Panc1 (cell line): Measurements from ENCODE around the gene PCDHB16. TPM values are rescaled to one million over a fixed set of nuclear protein-coding genes. Genes with fewer than 3 reads are reported as not detected.
"Not testable (repeated sequence)": the region's sequence is repeated elsewhere in the genome, so short reads cannot be mapped to it uniquely, and the experiment has no call there.

ENCODE experiments used
- ATAC-seq: fragments of 200-7000 bp; cut with Tn5 transposase; 2 replicates; pipeline ENCODE4 v1.9.1; 2020; ENCODE audit warnings: mild to moderate bottlenecking, moderate library complexity
- BruUV-seq: library from RNA; stranded (reverse); fragments of 400-500 nt; replicated peaks from 2 replicates; lab custom pipeline; 2021; lab: Mats Ljungman, UMichigan
- CTCF ChIA-PET: fragments of 300-600 bp; sonication (Branson Sonifier 250); formaldehyde crosslinking; loops from one replicate; lab custom pipeline; 2022; ENCODE audit warnings: antibody characterized with exemption; lab: Charles Lee
- POLR2A ChIA-PET: fragments of 300-600 bp; sonication (Branson Sonifier 250); formaldehyde crosslinking; loops from one replicate; lab custom pipeline; 2022; ENCODE audit warnings: antibody characterized with exemption; lab: Charles Lee
- DNase-seq: peaks from one replicate; pipeline ENCODE4 v3.0.0-alpha.2; 2010; ENCODE audit warnings: low read depth, low spot score
- H3K27ac ChIP-seq: 2 replicates; pipeline ENCODE4 v1.5.1; 2011; ENCODE audit warnings: mild to moderate bottlenecking, low read length, inconsistent platforms
- H3K27me3 ChIP-seq: fragments of 200-500 bp; sonication (Bioruptor generic); 2 replicates; pipeline ENCODE4 v1.6.0; 2014; ENCODE audit warnings: low read length, inconsistent platforms; ENCODE audit not compliant: control insufficient read depth, insufficient read depth
- H3K36me3 ChIP-seq: fragments of 200-500 bp; sonication (Bioruptor generic); 2 replicates; pipeline ENCODE4 v1.5.1; 2014; ENCODE audit warnings: inconsistent platforms, mild to moderate bottlenecking, low read length, moderate library complexity; ENCODE audit not compliant: control insufficient read depth, insufficient read depth
- H3K4me1 ChIP-seq: 2 replicates; pipeline ENCODE4 v1.5.1; 2011; ENCODE audit warnings: inconsistent platforms, mild to moderate bottlenecking, low read length, moderate library complexity; ENCODE audit not compliant: control insufficient read depth, insufficient read depth
- H3K4me3 ChIP-seq, 2 experiments: 2 replicates each; pipeline ENCODE4 v1.5.1; 2011 to 2012; ENCODE audit warnings: low read depth in 2 of 2, low read length in 2 of 2, mild to moderate bottlenecking in 2 of 2, inconsistent platforms in 1 of 2, moderate library complexity in 1 of 2
- H3K9me3 ChIP-seq: fragments of 200-500 bp; sonication (Bioruptor generic); 2 replicates; pipeline ENCODE4 v1.5.1; 2014; ENCODE audit warnings: low read depth, mild to moderate bottlenecking, inconsistent platforms, low read length, moderate library complexity; ENCODE audit not compliant: control insufficient read depth, insufficient read depth
- CTCF ChIP-seq: fragments of 450-650 bp; IDR thresholded peaks from 2 replicates; pipeline ENCODE4 v1.5.1; 2017; ENCODE audit warnings: mild to moderate bottlenecking
- POLR2AphosphoS5 ChIP-seq: IDR thresholded peaks from 2 replicates; pipeline ENCODE4 v1.6.1; 2012; ENCODE audit warnings: mild to moderate bottlenecking, low read depth, low read length, moderate library complexity
- REST ChIP-seq, 2 experiments: IDR thresholded peaks; 2 replicates each; pipeline ENCODE4 v1.6.1; 2011 to 2012; ENCODE audit warnings: low read depth in 2 of 2, control low read depth in 1 of 2, low read length in 1 of 2, mild to moderate bottlenecking in 1 of 2, moderate library complexity in 1 of 2; ENCODE audit not compliant: insufficient read depth in 1 of 2
- SIN3A ChIP-seq: IDR thresholded peaks from 2 replicates; pipeline ENCODE4 v1.6.1; 2012; ENCODE audit warnings: low read depth, mild to moderate bottlenecking, low read length, moderate library complexity, borderline replicate concordance; ENCODE audit not compliant: insufficient read depth
- TCF7L2 ChIP-seq: IDR thresholded peaks from 2 replicates; pipeline ENCODE4 v1.6.1; 2011; ENCODE audit warnings: mild to moderate bottlenecking, low read depth, low read length, inconsistent platforms
- in situ Hi-C: cut with HindIII; loops from 2 replicates; pipeline ENCODE4 v1.10.0; 2016; ENCODE audit warnings: low sequenced_read_pairs, low pct_unique_long_range_greater_than_20kb
- intact Hi-C: fragments of 100-400 bp; cut with micrococcal nuclease; formaldehyde crosslinking; loops from one replicate; pipeline ENCODE4 v1.10.0; 2022; ENCODE audit not compliant: unreplicated experiment
- total RNA-seq: library from RNA; stranded (reverse); gene quantifications from one replicate; pipeline ENCODE4 v1.2.1, GENCODE V29; 2021; ENCODE audit not compliant: unreplicated experiment

PCDHB16 gene
- total RNA-seq, 1 experiment from 2014 or later: 1.8 TPM

GRCh38 chr5:141196363-141196762 lies 14.2 kb downstream of the PCDHB16 start:
- Histone ChIP-seq H3K27ac (no peak overlapping the region), H3K4me1 (no peaks in the 10 kb centered on the region), H3K9me3 (peaks cover 16% of the 10 kb centered on the region; the same call in 1 of the 2 replicates), H3K4me3 (no peak overlapping the region), H3K36me3 (no peaks in the 10 kb centered on the region), H3K27me3 (peaks cover 2% of the 10 kb centered on the region)
- TF ChIP-seq TCF7L2 (no peak), SIN3A (no peak), CTCF (no peak), REST (IDR thresholded peaks at IDR 0.05; ENCODE audit: insufficient read depth in 1 of 2, low read depth in 2 of 2, low read length in 1 of 2) (no peak), POLR2AphosphoS5 (no peak)
- ChIA-PET CTCF (interaction anchor here (0.5 to 0.9 kb wide), 3 partner anchors 99 to 354 kb away, joined by 3 read pairs; no protein-coding TSS in a partner anchor), POLR2A (interaction anchor here (0.6 kb wide), 1 partner anchor 29 kb away, joined by 3 read pairs; no protein-coding TSS in a partner anchor)
- in situ Hi-C loops: loop anchor here (25.0 kb wide), 2 partner anchors 109 to 141 kb away; partner anchors contain the start of genes PCDHB2, PCDHGA1, PCDHGA2 and PCDHGA3
- DNase-seq (no peak), ATAC-seq (no peak)
- intact Hi-C loops: no loop called here
- no TSS peak for BruUV-seq

- peak within 1 kb of the TSS; percentile 41 to 65 for H3K4me3 ChIP-seq
- ChIA-PET POLR2A (interaction anchor here (0.5 kb wide), 1 partner anchor 46 kb away, joined by 7 read pairs; no protein-coding TSS in a partner anchor), CTCF (interaction anchor here (0.6 to 2.0 kb wide), 8 partner anchors 9 to 364 kb away, joined by 3 to 8 read pairs (median 5); partner anchors contain the start of genes PCDHB12, PCDHB14, PCDHB2 and PCDHB8)
- no peaks in the 10 kb centered on the region for H3K36me3 ChIP-seq
- no peaks in the 10 kb centered on the region for H3K4me1 ChIP-seq
- no peaks in the 10 kb centered on the region; the same call in 1 of the 2 replicates for H3K27me3 ChIP-seq
- BruUV-seq: no TSS peak
- TF ChIP-seq CTCF (peak; percentile 81), SIN3A (no peak)
- H3K27ac ChIP-seq: no peak within 1 kb of the TSS
- H3K9me3 ChIP-seq: peaks cover 16% of the 10 kb centered on the region; the same call in 1 of the 2 replicates
- DNase-seq: peak; percentile 32
- peak; percentile 94 for ATAC-seq
- in situ Hi-C loops (loop anchor here (25.0 kb wide), 2 partner anchors 112 to 138 kb away; partner anchors contain the start of genes PCDHB2, PCDHGA1, PCDHGA2 and PCDHGA3), intact Hi-C loops (no loop called here)
Measured at GRCh38 chr5:141199359-141200235, 17.4 kb downstream of the PCDHB16 start, which contains the start of gene PCDHB11. TSS of gene PCDHB11 (plus strand) at chr5:141199627. CDS start at chr5:141199775, 148 bp downstream.

GRCh38 chr5:141201126-141201525 lies 18.9 kb downstream of the PCDHB16 start:
- ATAC-seq, H3K27ac ChIP-seq, H3K4me3 ChIP-seq, in situ Hi-C loops, H3K9me3 ChIP-seq, CTCF ChIA-PET, POLR2A ChIA-PET, intact Hi-C loops, BruUV-seq, H3K4me1 ChIP-seq, H3K27me3 ChIP-seq, DNase-seq, H3K36me3 ChIP-seq: not testable (repeated sequence)

- in situ Hi-C loops, H3K4me1 ChIP-seq, POLR2A ChIA-PET, DNase-seq, H3K27ac ChIP-seq, ATAC-seq, BruUV-seq, H3K36me3 ChIP-seq, CTCF ChIA-PET, H3K9me3 ChIP-seq, H3K27me3 ChIP-seq, H3K4me3 ChIP-seq, intact Hi-C loops: not testable (repeated sequence)
Measured at GRCh38 chr5:141201646-141202045, 19.5 kb downstream of the PCDHB16 start.
